Nephron (organoid): Measurements from ENCODE around the gene ARL15.

Experiments
- H3K27ac Mint-ChIP-seq, 3 experiments: 2 replicates each; pipeline ENCODE4 v1.8.0; 2020; ENCODE audit warnings: mixed read lengths in 3 of 3, mild to moderate bottlenecking in 2 of 3, moderate library complexity in 1 of 3
- H3K27me3 Mint-ChIP-seq: 2 replicates; pipeline ENCODE4 v1.8.0; 2021; ENCODE audit warnings: low read depth, mild to moderate bottlenecking, moderate library complexity, mixed read lengths
- H3K36me3 Mint-ChIP-seq: 2 replicates; pipeline ENCODE4 v1.8.0; 2020; ENCODE audit warnings: low read depth, mixed read lengths
- H3K4me1 Mint-ChIP-seq: 2 replicates; pipeline ENCODE4 v1.8.0; 2020; ENCODE audit warnings: mixed read lengths
- H3K4me3 Mint-ChIP-seq, 3 experiments: 2 replicates each; pipeline ENCODE4 v1.8.0; 2020; ENCODE audit warnings: mild to moderate bottlenecking in 3 of 3, mixed read lengths in 3 of 3, moderate library complexity in 2 of 3
- H3K9me3 Mint-ChIP-seq: 2 replicates; pipeline ENCODE4 v1.8.0; 2020; ENCODE audit warnings: mixed read lengths
- TF ChIP-seq, protein P1 (sequence below), 3 experiments: fragments of 200-600 bp; sonication (generic); IDR thresholded peaks; one replicate each; pipeline ENCODE4 v1.5.0; 2021; ENCODE audit warnings: antibody characterized with exemption in 3 of 3; ENCODE audit not compliant: unreplicated experiment in 3 of 3

ARL15 gene

GRCh38 chr5:53971131-53971530, 339.2 kb downstream of the ARL15 start:
- Mint-ChIP-seq H3K4me1 (peaks cover 13% of the 10 kb centered on the region), H3K4me3 (no peak overlapping the region), H3K36me3 (peaks cover 8% of the 10 kb centered on the region), H3K27me3 (no peaks in the 10 kb centered on the region), H3K27ac (peak overlapping the region in 2 of 3 experiments; percentile 36 to 44), H3K9me3 (no peaks in the 10 kb centered on the region)
- TF ChIP-seq, protein P1, sequence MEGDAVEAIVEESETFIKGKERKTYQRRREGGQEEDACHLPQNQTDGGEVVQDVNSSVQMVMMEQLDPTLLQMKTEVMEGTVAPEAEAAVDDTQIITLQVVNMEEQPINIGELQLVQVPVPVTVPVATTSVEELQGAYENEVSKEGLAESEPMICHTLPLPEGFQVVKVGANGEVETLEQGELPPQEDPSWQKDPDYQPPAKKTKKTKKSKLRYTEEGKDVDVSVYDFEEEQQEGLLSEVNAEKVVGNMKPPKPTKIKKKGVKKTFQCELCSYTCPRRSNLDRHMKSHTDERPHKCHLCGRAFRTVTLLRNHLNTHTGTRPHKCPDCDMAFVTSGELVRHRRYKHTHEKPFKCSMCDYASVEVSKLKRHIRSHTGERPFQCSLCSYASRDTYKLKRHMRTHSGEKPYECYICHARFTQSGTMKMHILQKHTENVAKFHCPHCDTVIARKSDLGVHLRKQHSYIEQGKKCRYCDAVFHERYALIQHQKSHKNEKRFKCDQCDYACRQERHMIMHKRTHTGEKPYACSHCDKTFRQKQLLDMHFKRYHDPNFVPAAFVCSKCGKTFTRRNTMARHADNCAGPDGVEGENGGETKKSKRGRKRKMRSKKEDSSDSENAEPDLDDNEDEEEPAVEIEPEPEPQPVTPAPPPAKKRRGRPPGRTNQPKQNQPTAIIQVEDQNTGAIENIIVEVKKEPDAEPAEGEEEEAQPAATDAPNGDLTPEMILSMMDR (IDR thresholded peaks at IDR 0.05; ENCODE audit: unreplicated experiment in 3 of 3), result no peak

- TF ChIP-seq, protein P1 (IDR thresholded peaks at IDR 0.05; ENCODE audit: unreplicated experiment in 3 of 3), result no peak
- no peak overlapping the region for H3K4me3 Mint-ChIP-seq
- no peaks in the 10 kb centered on the region for H3K27me3 Mint-ChIP-seq
- peak overlapping the region in 1 of 3 experiments; percentile 44 for H3K27ac Mint-ChIP-seq
- H3K4me1 Mint-ChIP-seq, result peaks cover 13% of the 10 kb centered on the region
- H3K36me3 Mint-ChIP-seq, result peaks cover 5% of the 10 kb centered on the region
- H3K9me3 Mint-ChIP-seq, result no peaks in the 10 kb centered on the region
Measured at GRCh38 chr5:53970475-53970874, 339.9 kb downstream of the ARL15 start.

DNA sequence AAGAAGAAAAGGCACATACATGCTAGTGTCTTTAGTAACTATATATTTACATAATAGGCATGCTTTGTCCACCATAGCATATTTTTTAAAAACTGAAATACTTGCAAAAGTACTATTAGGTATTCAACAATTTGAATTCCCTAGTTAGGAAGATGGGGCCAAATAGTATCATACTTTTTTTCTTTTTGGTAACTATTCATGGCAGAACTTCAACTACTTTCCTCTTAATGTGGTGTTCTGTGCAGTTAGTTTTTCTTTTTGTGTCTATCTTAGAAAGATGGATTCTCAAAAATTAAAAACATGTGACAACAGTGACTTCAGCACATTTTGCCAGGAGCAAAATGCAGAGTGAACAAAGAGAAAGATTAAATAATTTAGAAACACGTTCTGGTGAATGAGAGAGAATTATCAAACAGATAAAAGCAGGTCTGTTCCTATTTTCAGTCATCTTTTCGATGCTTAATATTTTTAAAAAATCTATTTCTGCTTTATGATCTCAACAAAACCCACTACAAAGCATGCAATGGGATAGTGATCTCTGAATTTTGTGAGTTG, 341.1 kb downstream of the ARL15 start:
- TF ChIP-seq, protein P1 (IDR thresholded peaks at IDR 0.05; ENCODE audit: unreplicated experiment in 3 of 3), result no peak
- Mint-ChIP-seq H3K4me3 (no peak overlapping the region), H3K4me1 (peaks cover 13% of the 10 kb centered on the region), H3K27ac (no peak overlapping the region), H3K27me3 (no peaks in the 10 kb centered on the region), H3K36me3 (peaks cover 5% of the 10 kb centered on the region), H3K9me3 (no peaks in the 10 kb centered on the region)

DNA sequence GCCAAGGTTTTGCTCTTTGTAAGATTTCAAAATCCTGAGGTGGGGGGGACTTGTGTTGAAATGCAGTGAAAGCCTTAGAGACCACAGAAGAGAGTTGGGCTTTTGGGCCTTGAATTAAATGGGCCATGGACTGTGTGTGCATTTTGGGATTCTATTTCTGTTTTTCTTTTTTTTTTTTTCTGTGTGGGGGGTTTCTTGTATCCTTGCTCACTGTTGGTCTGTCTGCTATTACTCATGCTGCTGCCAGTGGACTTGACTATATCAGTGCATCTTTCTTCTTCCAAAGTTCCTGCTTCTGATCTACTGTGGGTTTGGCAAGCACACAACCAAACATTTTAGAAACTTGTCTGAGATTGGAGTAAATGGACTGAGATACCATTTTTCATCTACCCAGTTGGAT, 344.9 kb downstream of the ARL15 start:
- Mint-ChIP-seq H3K9me3 (no peaks in the 10 kb centered on the region), H3K27me3 (no peaks in the 10 kb centered on the region), H3K4me3 (no peak overlapping the region), H3K36me3 (peaks cover 5% of the 10 kb centered on the region), H3K27ac (peak overlapping the region in 1 of 3 experiments; percentile 47), H3K4me1 (peaks cover 5% of the 10 kb centered on the region)
- TF ChIP-seq, protein P1 (IDR thresholded peaks at IDR 0.05; ENCODE audit: unreplicated experiment in 3 of 3), result no peak

GRCh38 chr5:53963958-53964357, 346.4 kb downstream of the ARL15 start:
- no peak overlapping the region for H3K4me3 Mint-ChIP-seq
- H3K4me1 Mint-ChIP-seq, result peaks cover 5% of the 10 kb centered on the region
- H3K36me3 Mint-ChIP-seq, result peaks cover 5% of the 10 kb centered on the region
- TF ChIP-seq, protein P1 (IDR thresholded peaks at IDR 0.05; ENCODE audit: unreplicated experiment in 3 of 3), result no peak
- H3K9me3 Mint-ChIP-seq, result no peaks in the 10 kb centered on the region
- no peak overlapping the region for H3K27ac Mint-ChIP-seq
- H3K27me3 Mint-ChIP-seq, result no peaks in the 10 kb centered on the region

DNA sequence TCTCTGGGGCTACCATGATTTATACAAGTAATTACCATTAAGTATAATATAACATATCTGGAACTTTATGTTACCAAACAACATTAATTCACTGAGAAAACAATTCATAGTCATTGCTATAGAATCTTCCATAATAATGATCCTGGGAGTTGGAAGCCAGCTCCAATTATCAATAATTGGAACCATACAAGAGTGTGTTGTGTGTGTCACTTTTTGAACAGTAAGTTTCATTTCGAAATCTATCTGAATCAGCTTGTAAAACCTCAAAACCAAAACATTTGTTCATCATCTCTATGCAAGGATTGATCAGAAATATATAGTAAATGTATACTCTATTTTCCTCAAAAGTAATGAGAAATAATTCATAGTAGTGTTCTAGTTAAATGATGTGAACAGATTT, 348.1 kb downstream of the ARL15 start:
- Mint-ChIP-seq H3K27ac (no peak overlapping the region), H3K27me3 (no peaks in the 10 kb centered on the region), H3K9me3 (peaks cover 7% of the 10 kb centered on the region), H3K36me3 (peaks cover 2% of the 10 kb centered on the region), H3K4me3 (no peak overlapping the region), H3K4me1 (no peaks in the 10 kb centered on the region)
- TF ChIP-seq, protein P1 (IDR thresholded peaks at IDR 0.05; ENCODE audit: unreplicated experiment in 3 of 3), result no peak
